ENCODE measurements around the gene SMC1B. TPM values are rescaled to one million over a fixed set of nuclear protein-coding genes. Genes with fewer than 3 reads are reported as not detected.
"Not testable (repeated sequence)": the region's sequence is repeated elsewhere in the genome, so short reads cannot be mapped to it uniquely, and the experiment has no call there.

SMC1B gene
- total RNA-seq, 3 donors from 2014 or later: not detected

GRCh38 chr22:45389546-45389945 is 23.9 kb downstream of the SMC1B start:
- H3K27me3 ChIP-seq: no peaks in the 10 kb centered on the region
- H3K36me3 ChIP-seq: no peaks in the 10 kb centered on the region
- no peaks in the 10 kb centered on the region for H3K4me1 ChIP-seq
- TF ChIP-seq POLR2AphosphoS5 (IDR thresholded peaks at IDR 0.05) (no peak), POLR2A (IDR thresholded peaks at IDR 0.05) (no peak), CTCF (IDR thresholded peaks at IDR 0.05) (no peak)
- H3K27ac ChIP-seq: no peak overlapping the region
- DNase-seq (ENCODE audit: low spot score in 2 of 2): no peak
- intact Hi-C loops (cut with DNase I; ENCODE audit: low total_unique reads): loop anchor here (10.0 kb wide), 1 partner anchor 1195 kb away; no protein-coding TSS in a partner anchor
- H3K9me3 ChIP-seq: no peaks in the 10 kb centered on the region
- no peak overlapping the region for H3K4me3 ChIP-seq

GRCh38 chr22:45381348-45381747 is 32.1 kb downstream of the SMC1B start:
- Histone ChIP-seq H3K27ac (no peak overlapping the region), H3K9me3 (no peaks in the 10 kb centered on the region)

GRCh38 chr22:45376703-45377102 is 36.7 kb downstream of the SMC1B start:
- Histone ChIP-seq H3K9me3 (no peaks in the 10 kb centered on the region), H3K36me3 (no peaks in the 10 kb centered on the region), H3K4me1 (no peaks in the 10 kb centered on the region), H3K27me3 (no peaks in the 10 kb centered on the region), H3K4me3 (no peak overlapping the region), H3K27ac (no peak overlapping the region)
- no peak for DNase-seq (ENCODE audit: low spot score in 2 of 2)
- intact Hi-C loops (cut with DNase I; ENCODE audit: low total_unique reads): no loop called here
- TF ChIP-seq POLR2AphosphoS5 (IDR thresholded peaks at IDR 0.05) (no peak), POLR2A (IDR thresholded peaks at IDR 0.05) (no peak), CTCF (IDR thresholded peaks at IDR 0.05) (no peak)

More at GRCh38 chr22:45381348-45381747, 32.1 kb downstream of the SMC1B start:
- intact Hi-C loops (cut with DNase I; ENCODE audit: low total_unique reads): loop anchor here (10.0 kb wide), 1 partner anchor 1187 kb away; no protein-coding TSS in a partner anchor
- Histone ChIP-seq H3K4me3 (no peak overlapping the region), H3K27me3 (no peaks in the 10 kb centered on the region), H3K4me1 (no peaks in the 10 kb centered on the region), H3K36me3 (no peaks in the 10 kb centered on the region)
- TF ChIP-seq POLR2AphosphoS5 (IDR thresholded peaks at IDR 0.05) (no peak), POLR2A (IDR thresholded peaks at IDR 0.05) (no peak), CTCF (IDR thresholded peaks at IDR 0.05) (no peak)
- no peak for DNase-seq (ENCODE audit: low spot score in 2 of 2)

GRCh38 chr22:45376009-45376408 is 37.4 kb downstream of the SMC1B start:
- DNase-seq (ENCODE audit: low spot score in 2 of 2): no peak
- H3K4me1 ChIP-seq: no peaks in the 10 kb centered on the region
- no peak overlapping the region for H3K27ac ChIP-seq
- no peak overlapping the region for H3K4me3 ChIP-seq
- no peaks in the 10 kb centered on the region for H3K27me3 ChIP-seq
- intact Hi-C loops (cut with DNase I; ENCODE audit: low total_unique reads): no loop called here
- TF ChIP-seq CTCF (IDR thresholded peaks at IDR 0.05) (no peak), POLR2A (IDR thresholded peaks at IDR 0.05) (no peak), POLR2AphosphoS5 (IDR thresholded peaks at IDR 0.05) (no peak)
- H3K36me3 ChIP-seq: no peaks in the 10 kb centered on the region
- no peaks in the 10 kb centered on the region for H3K9me3 ChIP-seq

GRCh38 chr22:45373592-45373991 is 39.8 kb downstream of the SMC1B start:
- H3K9me3 ChIP-seq; H3K4me3 ChIP-seq; intact Hi-C loops (cut with DNase I; ENCODE audit: low total_unique reads); H3K27me3 ChIP-seq; DNase-seq (ENCODE audit: low spot score in 2 of 2); H3K36me3 ChIP-seq; H3K27ac ChIP-seq; H3K4me1 ChIP-seq: not testable (repeated sequence)

GRCh38 chr22:45366713-45367112 is 46.7 kb downstream of the SMC1B start:
- Histone ChIP-seq H3K27me3 (no peaks in the 10 kb centered on the region), H3K4me3 (no peak overlapping the region), H3K27ac (no peak overlapping the region), H3K4me1 (no peaks in the 10 kb centered on the region), H3K9me3 (peaks cover 7 to 10% of the 10 kb centered on the region in 2 donors), H3K36me3 (no peaks in the 10 kb centered on the region)
- intact Hi-C loops (cut with DNase I; ENCODE audit: low total_unique reads): no loop called here
- TF ChIP-seq POLR2AphosphoS5 (IDR thresholded peaks at IDR 0.05) (no peak), CTCF (IDR thresholded peaks at IDR 0.05) (no peak), POLR2A (IDR thresholded peaks at IDR 0.05) (no peak)
- DNase-seq (ENCODE audit: low spot score in 2 of 2): no peak

Measured in breast epithelium (tissue), 4 donors.